ENCODE measurements around the gene TPM1. TPM values are rescaled to one million over a fixed set of nuclear protein-coding genes. Genes with fewer than 3 reads are reported as not detected.

Gene TPM1
- total RNA-seq, 1 donor from 2014 or later, result 498 TPM

- no peak overlapping the region for H3K4me3 ChIP-seq
- H3K9me3 ChIP-seq, result no peaks in the 10 kb centered on the region
- H3K36me3 ChIP-seq, result no peaks in the 10 kb centered on the region
- intact Hi-C loops (cut with DNase I), result loop anchor here (5.0 kb wide), 2 partner anchors 47 to 242 kb away; partner anchors contain the start of gene TPM1
- TF ChIP-seq POLR2AphosphoS5 (IDR thresholded peaks at IDR 0.05; ENCODE audit: insufficient read depth in 1 of 2, low read depth in 1 of 2) (no peak), CTCF (IDR thresholded peaks at IDR 0.05) (no peak), POLR2A (IDR thresholded peaks at IDR 0.05) (no peak)
- no peak for DNase-seq (ENCODE audit: extremely low spot score in 2 of 2)
- H3K27me3 ChIP-seq, result no peaks in the 10 kb centered on the region
- H3K27ac ChIP-seq, result no peak overlapping the region
- H3K4me1 ChIP-seq, result no peaks in the 10 kb centered on the region
Observed at GRCh38 chr15:63089260-63090043, 46.9 kb downstream of the TPM1 start.

- H3K4me1 ChIP-seq, result no peaks in the 10 kb centered on the region
Observed at GRCh38 chr15:63090472-63090871, 47.9 kb downstream of the TPM1 start.

GRCh38 chr15:63090887-63091286, 48.3 kb downstream of the TPM1 start:
- no peaks in the 10 kb centered on the region for H3K4me1 ChIP-seq
- no peak for TF ChIP-seq POLR2AphosphoS5 (IDR thresholded peaks at IDR 0.05; ENCODE audit: insufficient read depth in 1 of 2, low read depth in 1 of 2)
- no peak for TF ChIP-seq POLR2A (IDR thresholded peaks at IDR 0.05)
- TF ChIP-seq CTCF (IDR thresholded peaks at IDR 0.05), result no peak

More at GRCh38 chr15:63090472-63090871, 47.9 kb downstream of the TPM1 start:
- intact Hi-C loops (cut with DNase I), result loop anchor here (5.0 kb wide), 2 partner anchors 48 to 243 kb away; partner anchors contain the start of gene TPM1
- Histone ChIP-seq H3K27me3 (no peaks in the 10 kb centered on the region), H3K9me3 (no peaks in the 10 kb centered on the region), H3K27ac (no peak overlapping the region), H3K4me3 (no peak overlapping the region), H3K36me3 (no peaks in the 10 kb centered on the region)
- TF ChIP-seq POLR2A (IDR thresholded peaks at IDR 0.05), result no peak
- no peak for TF ChIP-seq CTCF (IDR thresholded peaks at IDR 0.05)
- no peak for TF ChIP-seq POLR2AphosphoS5 (IDR thresholded peaks at IDR 0.05; ENCODE audit: insufficient read depth in 1 of 2, low read depth in 1 of 2)
- no peak for DNase-seq (ENCODE audit: extremely low spot score in 2 of 2)

GRCh38 chr15:63091679-63092446, 49.3 kb downstream of the TPM1 start:
- no peaks in the 10 kb centered on the region for H3K4me1 ChIP-seq
- H3K4me3 ChIP-seq, result no peak overlapping the region
- DNase-seq (ENCODE audit: extremely low spot score in 2 of 2), result no peak
- no peaks in the 10 kb centered on the region for H3K9me3 ChIP-seq
- no peak for TF ChIP-seq CTCF (IDR thresholded peaks at IDR 0.05)
- no peak for TF ChIP-seq POLR2AphosphoS5 (IDR thresholded peaks at IDR 0.05; ENCODE audit: insufficient read depth in 1 of 2, low read depth in 1 of 2)
- TF ChIP-seq POLR2A (IDR thresholded peaks at IDR 0.05), result no peak
- intact Hi-C loops (cut with DNase I), result loop anchor here (2.0 to 5.0 kb wide), 3 partner anchors 50 to 309 kb away; partner anchors contain the start of gene TPM1
- H3K27me3 ChIP-seq, result no peaks in the 10 kb centered on the region
- H3K27ac ChIP-seq, result no peak overlapping the region
- no peaks in the 10 kb centered on the region for H3K36me3 ChIP-seq

More at GRCh38 chr15:63090887-63091286, 48.3 kb downstream of the TPM1 start:
- H3K4me3 ChIP-seq, result no peak overlapping the region
- no peak for DNase-seq (ENCODE audit: extremely low spot score in 2 of 2)
- H3K27me3 ChIP-seq, result no peaks in the 10 kb centered on the region
- no peak overlapping the region for H3K27ac ChIP-seq
- intact Hi-C loops (cut with DNase I), result loop anchor here (5.0 kb wide), 2 partner anchors 49 to 244 kb away; partner anchors contain the start of gene TPM1
- H3K36me3 ChIP-seq, result no peaks in the 10 kb centered on the region
- H3K9me3 ChIP-seq, result no peaks in the 10 kb centered on the region

Measured in vagina (tissue), 2 donors.